ENCODE data around the gene ZNF653. TPM values are rescaled to one million over a fixed set of nuclear protein-coding genes. Genes with fewer than 3 reads are reported as not detected.

Gene ZNF653
- total and polyA plus RNA-seq, 2 of the 8 experiments (the other 6 are each of a cell fraction or from before 2014, with no cell fraction given), result 7.0 to 7.9 TPM

DNA sequence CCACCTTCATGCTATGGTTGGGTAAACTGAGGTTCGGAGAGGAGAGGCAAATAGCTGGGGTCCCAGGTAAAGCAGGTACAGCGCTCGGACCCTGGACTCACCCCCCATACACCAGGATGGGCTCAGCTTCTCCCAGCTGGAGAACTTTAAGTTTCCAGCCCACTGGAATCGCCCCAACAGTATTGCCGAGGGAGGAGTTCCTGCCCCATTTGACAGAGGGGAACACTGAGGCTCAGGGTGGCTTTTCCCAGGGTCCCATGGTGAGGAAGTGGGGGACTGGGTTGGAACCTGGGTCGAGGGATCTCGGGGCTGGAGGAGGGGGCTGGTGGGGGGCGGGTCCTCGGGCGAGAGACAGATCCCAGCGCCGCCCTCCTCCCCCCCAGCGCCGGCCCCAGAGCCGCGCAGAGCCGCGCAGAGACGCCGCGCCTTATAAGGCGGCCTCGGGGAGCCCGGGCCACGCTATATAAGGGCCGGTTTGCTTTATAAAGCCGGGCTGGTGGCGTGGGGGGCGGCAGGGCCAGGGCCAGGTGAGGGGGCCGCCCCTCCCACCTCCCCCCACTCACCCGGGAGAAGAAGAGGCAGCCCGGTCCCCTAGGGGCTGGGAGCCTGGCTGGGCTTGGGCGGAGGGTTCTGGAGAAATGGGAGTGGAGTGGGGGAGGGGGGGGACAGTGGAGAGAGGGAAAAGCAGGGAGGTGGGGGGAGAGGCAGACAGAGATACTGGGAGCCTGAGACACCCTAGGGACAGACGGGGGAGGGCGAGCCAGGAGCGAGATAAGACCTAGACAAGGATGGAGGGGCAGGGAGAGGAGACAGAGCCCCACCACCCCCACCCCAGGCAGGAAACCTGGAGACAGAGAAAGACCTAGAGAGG, 34.1 kb upstream of the ZNF653 start (continued):
- no peak for TF ChIP-seq SIX5 (IDR thresholded peaks at IDR 0.05; ENCODE audit: low read depth, low read length)
- no peak for TF ChIP-seq POU5F1 (IDR thresholded peaks at IDR 0.05; ENCODE audit: low read depth, low read length)
- no peak for TF ChIP-seq BCL11A (IDR thresholded peaks at IDR 0.05; ENCODE audit: low read depth in 2 of 2, low read length in 2 of 2)
- TF ChIP-seq PHF8 (conservative IDR thresholded peaks at IDR 0.05; ENCODE audit: low read depth, low read length), result peak; percentile 66
- TF ChIP-seq MAFK (IDR thresholded peaks at IDR 0.05; ENCODE audit: low read depth, low read length), result no peak
- TF ChIP-seq CBX5 (IDR thresholded peaks at IDR 0.05; ENCODE audit: low read depth, low read length), result no peak
- TF ChIP-seq CBX8 (IDR thresholded peaks at IDR 0.05; ENCODE audit: borderline replicate concordance, low read depth, low read length), result no peak
- no peak for TF ChIP-seq CTCF (IDR thresholded peaks at IDR 0.05; ENCODE audit: control extremely low read depth in 1 of 3, insufficient read depth in 1 of 3, low read depth in 1 of 3, low read length in 3 of 3)
- no peak for TF ChIP-seq KDM5A (IDR thresholded peaks at IDR 0.05; ENCODE audit: low read length)
- no peak for TF ChIP-seq BRCA1 (IDR thresholded peaks at IDR 0.05; ENCODE audit: low read depth, low read length)
- no peak for TF ChIP-seq TAF7 (optimal IDR thresholded peaks at IDR 0.05; ENCODE audit: borderline replicate concordance, low read depth, low read length)
- no peak for TF ChIP-seq JUND (IDR thresholded peaks at IDR 0.05; ENCODE audit: low read length)
- TF ChIP-seq CHD2 (IDR thresholded peaks at IDR 0.05; ENCODE audit: low read length), result no peak
- peak; percentile 91 for TF ChIP-seq SRF (IDR thresholded peaks at IDR 0.05; ENCODE audit: low read depth, low read length)
- TF ChIP-seq TAF1 (IDR thresholded peaks at IDR 0.05; ENCODE audit: low read depth, low read length), result peak; percentile 50
- TF ChIP-seq POLR2A (IDR thresholded peaks at IDR 0.05; ENCODE audit: control extremely low read depth in 1 of 2, low read depth in 2 of 2, low read length in 2 of 2), result peak; percentile 37 to 53; a peak in 2 of 3 replicates
- no peak for TF ChIP-seq HDAC6 (IDR thresholded peaks at IDR 0.05; ENCODE audit: low read depth, low read length)
- TF ChIP-seq SAP30 (IDR thresholded peaks at IDR 0.05; ENCODE audit: insufficient read depth, insufficient replicate concordance, low read length), result no peak
